Body of pancreas (tissue), 4 donors: ENCODE measurements around the gene CDK14. TPM values are rescaled to one million over a fixed set of nuclear protein-coding genes. Genes with fewer than 3 reads are reported as not detected.
"Not testable (repeated sequence)": the region's sequence is repeated elsewhere in the genome, so short reads cannot be mapped to it uniquely, and the experiment has no call there.

Experiments
- ATAC-seq: fragments of 150-250 bp; one replicate; pipeline ENCODE4 v1.9.1; 2016
- DNase-seq, 4 donors: peaks; one replicate each; pipeline ENCODE4 v3.0.0-alpha.2; 2019
- H3K27ac ChIP-seq, 4 donors: fragments of 200-600 bp; sonication (generic); 1 replicate in 3 of 4; 2 replicates in 1 of 4; pipeline versions ENCODE4 v1.5.1 to v1.6.1; 2016 to 2019; ENCODE audit warnings: mild to moderate bottlenecking in 1 of 4, mixed read lengths in 1 of 4, moderate library complexity in 1 of 4
- H3K27me3 ChIP-seq, 2 donors: fragments of 200-600 bp; sonication (generic); one replicate each; pipeline ENCODE4 v1.6.0; 2016; ENCODE audit warnings: mild to moderate bottlenecking in 1 of 2
- H3K36me3 ChIP-seq, 2 donors: fragments of 200-600 bp; sonication (generic); replicated peaks in 1 of 2; 2 replicates each; pipeline ENCODE4 v1.5.1; 2016; ENCODE audit warnings: low read depth in 2 of 2; ENCODE audit not compliant: insufficient read depth in 1 of 2
- H3K4me1 ChIP-seq: fragments of 200-600 bp; sonication (generic); one replicate; pipeline ENCODE4 v1.6.0; 2016
- H3K4me3 ChIP-seq, 2 donors: fragments of 200-600 bp; sonication (generic); 1 replicate in 1 of 2; 2 replicates in 1 of 2; pipeline ENCODE4 v1.5.1; 2016 to 2019
- H3K9me3 ChIP-seq, 3 donors: fragments of 200-600 bp; sonication (generic); 1 replicate in 2 of 3; 2 replicates in 1 of 3; pipeline ENCODE4 v1.5.1; 2016
- POLR2A ChIP-seq, 3 donors: fragments of 450-650 bp; IDR thresholded peaks; one replicate each; pipeline ENCODE4 v1.6.1; 2016; ENCODE audit warnings: antibody characterized with exemption in 3 of 3, mild to moderate bottlenecking in 2 of 3
- WGBS, 2 donors: methylation state at CpG; one replicate each; pipeline ENCODE4 v1.1.5; 2017; 5-methylcytosine and 5-hydroxymethylcytosine counted together
- intact Hi-C: fragments of 100-400 bp; cut with DNase I; formaldehyde crosslinking; loops from one replicate; pipeline ENCODE4 v1.15.1; 2023
- total RNA-seq, 2 donors: library from RNA; depleted of rRNA; stranded (reverse); fragments of >200 nt; gene quantifications; one replicate each; pipeline ENCODE4 v1.1.0, GENCODE V29; 2016
- TF ChIP-seq, protein P1 (sequence below), 7 experiments: fragments of 450-650 bp in 4 of 7; fragments of 200-600 bp in 3 of 7; sonication (generic) in 3 of 7; IDR thresholded peaks; one replicate each; pipeline ENCODE4 v1.5.1; 2016 to 2019; ENCODE audit warnings: antibody characterized with exemption in 7 of 7

CDK14 gene
- total RNA-seq, 2 donors from 2014 or later, result 21.8 to 35.6 TPM

DNA sequence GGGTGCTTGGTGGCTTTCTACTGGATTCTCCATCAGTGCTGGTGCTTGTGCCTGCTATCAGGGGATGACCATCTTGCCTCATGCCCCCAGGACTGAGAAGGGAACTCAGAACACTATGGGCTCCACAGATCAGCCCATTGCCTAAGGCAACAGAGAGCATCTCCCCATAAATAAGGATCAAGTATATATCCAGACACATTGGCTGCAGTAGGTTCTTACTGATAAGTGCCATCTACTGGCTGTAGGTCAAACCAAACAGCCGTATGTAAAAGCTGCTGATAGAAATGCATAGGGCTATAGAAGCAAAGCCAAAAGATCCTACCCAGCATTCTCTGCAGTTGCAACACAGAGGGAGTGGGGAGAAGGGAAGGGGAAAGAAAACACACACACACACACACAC lies 153.7 kb downstream of the CDK14 start:
- 42% methylated on average over 1 of the region's 1 CpG for WGBS, 2 donors
- H3K36me3 ChIP-seq, result no peaks in the 10 kb centered on the region
- H3K9me3 ChIP-seq, result no peaks in the 10 kb centered on the region
- no peaks in the 10 kb centered on the region for H3K27me3 ChIP-seq
- ATAC-seq (no peak), DNase-seq (no peak)
- no peak overlapping the region for H3K27ac ChIP-seq
- intact Hi-C loops, result no loop called here
- TF ChIP-seq POLR2A (IDR thresholded peaks at IDR 0.05), result no peak
- TF ChIP-seq, protein P1, sequence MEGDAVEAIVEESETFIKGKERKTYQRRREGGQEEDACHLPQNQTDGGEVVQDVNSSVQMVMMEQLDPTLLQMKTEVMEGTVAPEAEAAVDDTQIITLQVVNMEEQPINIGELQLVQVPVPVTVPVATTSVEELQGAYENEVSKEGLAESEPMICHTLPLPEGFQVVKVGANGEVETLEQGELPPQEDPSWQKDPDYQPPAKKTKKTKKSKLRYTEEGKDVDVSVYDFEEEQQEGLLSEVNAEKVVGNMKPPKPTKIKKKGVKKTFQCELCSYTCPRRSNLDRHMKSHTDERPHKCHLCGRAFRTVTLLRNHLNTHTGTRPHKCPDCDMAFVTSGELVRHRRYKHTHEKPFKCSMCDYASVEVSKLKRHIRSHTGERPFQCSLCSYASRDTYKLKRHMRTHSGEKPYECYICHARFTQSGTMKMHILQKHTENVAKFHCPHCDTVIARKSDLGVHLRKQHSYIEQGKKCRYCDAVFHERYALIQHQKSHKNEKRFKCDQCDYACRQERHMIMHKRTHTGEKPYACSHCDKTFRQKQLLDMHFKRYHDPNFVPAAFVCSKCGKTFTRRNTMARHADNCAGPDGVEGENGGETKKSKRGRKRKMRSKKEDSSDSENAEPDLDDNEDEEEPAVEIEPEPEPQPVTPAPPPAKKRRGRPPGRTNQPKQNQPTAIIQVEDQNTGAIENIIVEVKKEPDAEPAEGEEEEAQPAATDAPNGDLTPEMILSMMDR (IDR thresholded peaks at IDR 0.05), result peak in 4 of 7 experiments; percentile 7 to 13 (median 10)
- no peak overlapping the region for H3K4me3 ChIP-seq
- H3K4me1 ChIP-seq, result peaks cover 11% of the 10 kb centered on the region

DNA sequence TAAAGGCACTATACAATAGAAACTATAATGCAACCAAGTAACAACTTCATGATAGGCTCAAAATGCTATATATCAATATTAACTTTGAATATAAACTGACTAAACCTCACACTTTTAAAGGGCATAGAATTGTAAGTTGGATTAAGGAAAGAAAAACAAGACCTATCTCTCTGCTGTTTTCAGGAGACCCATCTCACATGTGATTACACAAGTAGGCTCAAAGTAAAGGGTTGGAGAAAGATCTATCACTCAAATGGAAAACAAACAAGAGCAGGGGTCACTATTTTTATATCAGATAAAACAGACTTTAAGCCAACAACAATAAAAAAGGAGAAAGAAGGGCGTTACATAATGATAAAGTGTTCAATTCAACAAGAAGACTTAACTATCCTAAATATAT lies 155.5 kb downstream of the CDK14 start:
- TF ChIP-seq, protein P1 (IDR thresholded peaks at IDR 0.05), result no peak
- TF ChIP-seq POLR2A (IDR thresholded peaks at IDR 0.05), result no peak
- no peak for ATAC-seq
- 29 to 38% methylated on average over 1 of the region's 1 CpG for WGBS, 2 donors
- H3K9me3 ChIP-seq, result no peaks in the 10 kb centered on the region
- H3K4me1 ChIP-seq, result peaks cover 11% of the 10 kb centered on the region
- H3K27me3 ChIP-seq, result no peaks in the 10 kb centered on the region
- no peak for DNase-seq
- intact Hi-C loops, result no loop called here
- H3K27ac ChIP-seq, result no peak overlapping the region
- H3K36me3 ChIP-seq, result no peaks in the 10 kb centered on the region
- no peak overlapping the region for H3K4me3 ChIP-seq

DNA sequence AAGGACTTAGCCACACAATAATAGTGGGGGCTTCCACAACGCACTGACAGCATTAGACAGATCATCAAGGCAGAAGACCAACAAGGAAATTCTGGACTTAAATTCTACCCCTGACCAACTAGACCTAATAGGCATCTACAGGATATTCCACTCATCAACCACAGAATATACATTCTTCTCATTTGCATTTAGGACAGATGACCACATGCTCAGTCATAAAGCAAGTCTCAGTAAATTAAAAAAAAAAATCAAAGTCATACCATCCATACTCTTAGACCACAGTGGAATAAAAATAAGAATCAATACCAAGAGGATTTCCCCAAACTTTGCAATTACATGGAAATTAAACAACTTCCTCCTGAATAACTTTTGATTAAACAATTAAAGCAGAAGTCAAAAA lies 155.9 kb downstream of the CDK14 start:
- WGBS, 2 donors, result 100% methylated on average over 1 of the region's 1 CpG
- H3K4me1 ChIP-seq, result peaks cover 11% of the 10 kb centered on the region
- no peaks in the 10 kb centered on the region for H3K27me3 ChIP-seq
- intact Hi-C loops, result no loop called here
- H3K27ac ChIP-seq, result no peak overlapping the region
- H3K4me3 ChIP-seq, result no peak overlapping the region
- TF ChIP-seq, protein P1 (IDR thresholded peaks at IDR 0.05), result no peak
- TF ChIP-seq POLR2A (IDR thresholded peaks at IDR 0.05), result no peak
- no peak for ATAC-seq
- DNase-seq, result no peak
- H3K9me3 ChIP-seq, result no peaks in the 10 kb centered on the region
- no peaks in the 10 kb centered on the region for H3K36me3 ChIP-seq

DNA sequence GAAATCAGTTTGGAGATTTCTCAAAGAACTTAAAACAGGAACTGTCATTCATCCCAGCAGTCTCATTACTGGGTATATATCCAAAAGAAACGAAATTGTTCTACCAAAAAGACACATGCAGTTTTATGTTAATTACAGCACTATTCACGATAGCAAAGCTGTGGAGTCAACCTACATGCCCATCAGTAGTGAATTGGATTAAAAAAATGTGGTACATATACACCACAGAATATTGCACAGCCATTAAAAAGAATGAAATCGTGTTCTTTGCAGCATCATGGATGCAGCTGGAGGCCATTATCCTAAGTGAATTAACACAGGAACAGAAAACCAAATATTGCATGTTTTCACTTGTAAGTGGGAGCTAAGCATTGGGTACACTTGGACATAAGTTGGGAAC lies 158.9 kb downstream of the CDK14 start:
- no peak overlapping the region for H3K27ac ChIP-seq
- 84 to 89% methylated on average over 3 of the region's 3 CpGs for WGBS, 2 donors
- no peaks in the 10 kb centered on the region for H3K9me3 ChIP-seq
- ATAC-seq, result no peak
- H3K4me3 ChIP-seq, result no peak overlapping the region
- no peak for DNase-seq
- peaks cover 16% of the 10 kb centered on the region for H3K4me1 ChIP-seq
- TF ChIP-seq, protein P1 (IDR thresholded peaks at IDR 0.05), result no peak
- TF ChIP-seq POLR2A (IDR thresholded peaks at IDR 0.05), result no peak
- no peaks in the 10 kb centered on the region for H3K27me3 ChIP-seq
- H3K36me3 ChIP-seq, result no peaks in the 10 kb centered on the region
- intact Hi-C loops, result no loop called here

DNA sequence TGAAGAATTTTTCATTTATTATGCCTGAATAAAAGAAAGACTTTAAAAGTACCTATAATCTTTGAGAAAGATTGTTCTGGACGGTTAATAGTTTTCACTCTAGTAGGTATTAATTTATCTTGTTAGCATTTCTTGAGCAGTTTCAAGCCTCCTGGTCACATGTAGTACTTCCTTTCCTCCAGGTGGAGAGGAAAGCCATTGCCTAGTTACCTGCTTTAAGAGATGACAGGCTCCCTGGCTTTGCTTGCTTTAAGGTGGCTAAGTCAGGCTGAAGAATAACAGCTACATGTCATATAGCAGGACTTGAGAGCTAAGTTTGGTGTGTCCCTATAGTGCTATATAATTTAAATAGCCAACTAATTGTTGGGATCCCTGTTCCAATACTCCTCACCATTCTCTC lies 160.2 kb downstream of the CDK14 start:
- TF ChIP-seq POLR2A (IDR thresholded peaks at IDR 0.05), result no peak
- TF ChIP-seq, protein P1 (IDR thresholded peaks at IDR 0.05), result no peak
- intact Hi-C loops, result no loop called here
- no peaks in the 10 kb centered on the region for H3K36me3 ChIP-seq
- ATAC-seq (no peak), DNase-seq (no peak)
- H3K4me1 ChIP-seq, result peaks cover 27% of the 10 kb centered on the region
- H3K27ac ChIP-seq, result no peak overlapping the region
- no peaks in the 10 kb centered on the region for H3K27me3 ChIP-seq
- H3K4me3 ChIP-seq, result no peak overlapping the region
- no peaks in the 10 kb centered on the region for H3K9me3 ChIP-seq
- WGBS, 2 donors, result 75 to 78% methylated on average over 1 of the region's 1 CpG

DNA sequence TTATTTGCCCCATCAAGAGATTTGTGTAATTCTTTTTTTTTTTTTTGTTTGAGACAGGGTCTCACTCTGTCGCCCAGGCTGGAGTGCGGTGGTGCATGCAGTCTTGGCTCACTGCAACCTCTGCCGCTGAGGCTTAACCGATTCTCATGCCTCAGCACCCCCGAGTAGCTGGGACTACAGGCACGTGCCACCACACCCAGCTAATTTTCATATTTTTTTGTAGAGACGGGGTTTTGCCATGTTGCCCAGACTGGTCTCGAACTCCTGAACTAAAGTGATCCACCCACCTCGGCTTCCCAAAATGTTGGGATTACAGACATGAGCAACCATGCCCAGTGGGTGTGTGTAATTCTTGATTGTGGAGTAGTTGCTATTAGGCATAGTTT lies 161.4 kb downstream of the CDK14 start:
- 96 to 97% methylated on average over 9 of the region's 9 CpGs for WGBS, 2 donors
- H3K4me3 ChIP-seq, DNase-seq, intact Hi-C loops, ATAC-seq, H3K27me3 ChIP-seq, H3K27ac ChIP-seq, H3K9me3 ChIP-seq, H3K36me3 ChIP-seq: not testable (repeated sequence)
- peaks cover 29% of the 10 kb centered on the region for H3K4me1 ChIP-seq
